Stimulated activated naive CD8-positive, alpha-beta T cell treated with anti-CD3 and anti-CD28 coated beads, Interleukin-15, Interleukin-2, amounts not matched to agents 100 U/mL and 50 U/mL, for 24 hours (primary cell): ENCODE data around the gene RSRC2.
"Not testable (repeated sequence)": the region's sequence is repeated elsewhere in the genome, so short reads cannot be mapped to it uniquely, and the experiment has no call there.

ENCODE experiments used
- ATAC-seq: fragments of 150-1000 bp; cut with Tn5 transposase; one replicate; pipeline ENCODE4 v1.10.0; 2021
- DNase-seq: peaks from one replicate; pipeline ENCODE4 v3.0.0; 2021

The RSRC2 gene

DNA sequence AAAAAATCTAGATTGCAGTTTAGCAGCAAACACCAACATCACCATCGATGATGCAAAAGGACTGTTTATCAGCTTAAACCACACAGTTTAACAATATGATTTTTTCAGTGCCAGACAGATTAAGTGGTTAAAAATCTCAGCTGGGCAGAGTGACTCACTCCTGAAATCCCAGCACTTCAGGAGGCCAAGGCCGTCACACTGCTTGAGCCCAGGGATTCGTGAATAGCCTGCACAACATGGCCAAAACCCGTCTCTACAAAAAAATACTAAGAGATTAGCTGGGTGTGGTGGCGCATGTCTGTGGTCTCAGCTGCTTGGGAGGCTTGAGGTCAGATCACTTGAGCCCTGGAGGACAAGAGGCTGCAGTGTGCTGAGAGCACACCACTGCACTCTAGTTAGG lies 8.9 kb downstream of the RSRC2 start:
- peak; percentile 40 for ATAC-seq
- DNase-seq = no peak

DNA sequence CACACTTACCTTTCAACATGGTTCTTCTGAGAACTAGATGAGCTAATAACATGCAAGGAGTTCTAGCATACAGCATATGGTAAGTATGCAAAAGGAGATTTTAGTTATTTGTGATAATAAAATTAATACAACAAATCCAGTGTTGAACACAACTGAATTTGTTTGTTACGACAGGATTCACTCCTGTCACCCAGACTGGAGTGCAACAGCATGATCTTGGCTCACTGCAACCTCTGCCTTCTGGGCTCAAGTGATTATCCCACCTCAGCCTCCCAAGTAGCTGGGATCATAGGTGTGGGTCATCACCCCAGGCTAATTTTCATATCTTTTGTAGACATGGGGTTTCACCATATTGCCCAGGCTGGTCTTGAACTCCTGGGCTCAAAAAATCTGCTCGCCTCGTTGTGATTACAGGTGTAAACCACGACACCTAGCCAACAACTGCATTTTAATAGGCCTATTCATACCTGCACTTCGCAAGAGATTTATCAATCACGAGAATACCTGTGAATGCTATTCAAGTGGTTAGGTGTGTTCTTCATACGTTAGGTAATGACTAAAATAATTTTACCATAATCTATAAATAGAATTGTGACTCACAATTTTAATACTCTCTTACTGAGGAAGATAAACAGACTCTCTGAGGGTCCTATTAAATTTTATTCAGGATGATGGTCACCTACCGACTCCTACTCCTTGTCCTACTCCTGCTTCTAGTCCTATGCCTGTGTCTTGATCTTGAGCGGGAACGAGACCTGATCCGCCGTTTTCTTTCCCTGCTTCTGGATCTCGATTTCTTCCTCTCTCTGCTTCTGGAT lies 10.0 kb downstream of the RSRC2 start:
- ATAC-seq (no peak), DNase-seq (no peak)

DNA sequence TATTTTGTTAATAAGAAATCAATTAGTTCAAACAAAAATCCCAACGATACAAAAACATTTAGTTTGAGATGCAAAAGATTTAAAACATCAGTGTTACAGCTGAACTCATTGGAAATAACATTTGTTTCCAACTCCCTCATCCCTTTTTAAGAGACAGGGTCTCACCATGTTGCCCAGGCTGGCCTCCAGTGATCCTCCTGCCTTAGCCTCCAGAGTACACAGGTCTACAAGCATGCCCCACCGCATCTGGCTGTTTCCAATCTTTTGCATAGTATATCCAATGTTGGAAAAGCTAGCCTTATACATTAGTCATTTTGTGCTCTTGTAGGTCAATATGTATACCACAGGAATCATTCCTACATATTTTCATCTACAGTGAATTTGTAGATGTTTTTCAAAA lies 11.5 kb downstream of the RSRC2 start:
- no peak for ATAC-seq
- DNase-seq = no peak

DNA sequence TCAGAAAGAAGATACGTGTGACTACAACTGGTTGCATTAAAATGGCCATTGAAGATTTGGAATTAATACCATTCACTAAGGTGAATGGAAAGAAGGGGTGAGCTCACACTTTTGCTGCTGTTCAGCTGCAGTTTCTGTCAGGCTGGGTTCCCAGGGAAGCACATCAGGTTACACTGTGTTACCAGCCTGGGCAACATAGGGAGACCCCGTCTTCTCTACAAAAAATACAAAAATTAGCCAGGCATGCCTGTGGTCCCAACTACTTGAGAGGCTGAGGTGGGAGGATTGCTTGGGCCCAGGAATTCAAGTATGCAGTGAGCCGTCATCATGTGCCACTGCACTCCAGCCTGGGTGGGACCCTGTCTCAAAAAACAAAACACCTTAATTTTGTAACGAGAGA lies 13.1 kb downstream of the RSRC2 start:
- ATAC-seq = no peak
- DNase-seq = no peak

DNA sequence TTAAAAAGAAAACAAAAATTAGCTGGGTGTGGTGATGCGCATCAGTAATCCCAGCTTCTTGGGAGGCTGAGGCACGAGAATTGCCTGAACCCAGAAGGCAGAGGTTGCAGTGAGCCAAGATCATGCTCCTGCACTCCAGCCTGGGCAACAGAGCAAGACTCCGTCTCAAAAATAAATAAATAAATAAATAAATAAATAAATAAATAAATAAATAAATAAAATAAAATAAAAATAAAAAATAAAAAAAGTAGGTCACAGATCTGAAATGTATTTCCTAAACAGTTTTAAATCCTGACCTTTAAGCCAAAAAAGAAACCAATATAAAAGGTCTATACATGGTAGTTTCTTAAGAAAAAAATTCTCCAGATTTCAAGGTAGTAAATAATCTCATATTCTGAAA lies 13.7 kb downstream of the RSRC2 start:
- not testable (repeated sequence) for ATAC-seq, DNase-seq

DNA sequence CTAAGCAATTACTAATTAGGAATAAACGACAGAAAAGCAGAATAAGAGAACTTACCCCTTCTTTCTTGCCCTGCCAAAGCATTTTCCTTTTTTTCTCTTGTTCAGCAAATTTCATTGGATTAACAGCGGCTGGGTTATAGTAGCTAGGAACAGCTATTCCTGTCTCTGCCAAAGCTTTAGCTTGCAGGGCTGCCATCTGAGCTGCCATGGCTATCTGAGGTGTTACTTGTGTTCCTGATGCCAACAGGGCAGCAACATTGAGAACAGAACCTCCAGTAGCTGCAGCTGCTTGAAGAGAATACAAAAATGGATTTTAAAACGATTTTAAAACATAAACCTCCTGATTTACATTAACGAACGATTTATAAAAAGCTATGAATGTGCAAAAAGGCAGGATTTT lies 18.6 kb downstream of the RSRC2 start:
- DNase-seq (no peak), ATAC-seq (no peak)

DNA sequence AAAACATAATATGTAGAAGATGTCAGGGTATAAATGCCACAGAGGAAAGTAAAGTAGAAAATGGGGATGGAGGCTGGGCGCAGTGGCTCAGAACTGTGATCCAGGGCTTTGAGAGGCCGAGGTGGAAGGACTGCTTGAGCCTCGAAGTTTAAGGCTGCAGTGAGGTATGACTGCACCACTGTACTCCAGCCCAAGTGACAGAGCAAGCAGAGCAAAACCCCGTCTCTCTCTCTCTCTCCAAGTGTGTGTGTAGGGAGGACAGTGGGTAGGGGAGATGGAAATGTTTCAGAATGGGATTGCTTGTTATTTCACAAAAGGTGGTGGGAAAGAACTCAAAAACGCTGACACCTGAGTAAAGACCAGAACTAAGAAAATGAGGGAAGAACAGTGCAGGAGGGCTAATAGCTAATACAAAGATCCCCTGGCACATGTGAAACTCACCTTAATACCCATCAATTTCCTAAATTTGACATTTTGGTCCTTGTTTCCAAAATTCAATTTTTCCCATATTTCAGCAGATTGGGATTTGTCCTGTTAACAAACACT lies 20.3 kb downstream of the RSRC2 start:
- DNase-seq (no peak), ATAC-seq (no peak)

DNA sequence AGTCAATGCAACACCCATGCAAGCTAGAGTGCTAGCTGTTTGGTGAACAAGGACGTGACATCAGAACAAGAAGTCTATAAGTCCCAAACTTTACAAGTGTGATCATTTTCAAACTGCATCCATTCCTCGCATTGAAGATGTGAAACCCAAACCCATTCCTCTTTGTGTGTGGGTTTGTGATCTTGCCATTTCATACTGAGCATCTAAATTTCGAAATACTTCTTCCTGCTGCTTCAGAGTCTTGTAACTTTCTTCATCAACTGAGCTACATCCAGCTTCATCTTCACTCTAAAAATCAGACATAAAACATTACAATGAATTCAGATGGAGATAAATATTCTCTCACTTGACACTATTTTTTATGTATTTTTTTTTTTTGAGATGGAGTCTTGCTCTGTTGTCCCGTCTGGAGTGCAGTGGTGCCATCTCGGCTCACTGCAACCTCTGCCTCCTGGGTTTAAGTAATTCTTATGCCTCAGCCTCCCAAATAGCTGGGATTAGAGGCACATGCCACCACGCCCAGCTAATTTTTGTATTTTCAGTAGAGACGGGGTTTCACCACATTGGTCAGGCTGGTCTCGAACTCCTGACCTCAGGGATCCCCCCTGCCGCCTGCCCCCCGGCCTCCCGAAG lies 21.2 kb downstream of the RSRC2 start:
- ATAC-seq (no peak), DNase-seq (no peak)

DNA sequence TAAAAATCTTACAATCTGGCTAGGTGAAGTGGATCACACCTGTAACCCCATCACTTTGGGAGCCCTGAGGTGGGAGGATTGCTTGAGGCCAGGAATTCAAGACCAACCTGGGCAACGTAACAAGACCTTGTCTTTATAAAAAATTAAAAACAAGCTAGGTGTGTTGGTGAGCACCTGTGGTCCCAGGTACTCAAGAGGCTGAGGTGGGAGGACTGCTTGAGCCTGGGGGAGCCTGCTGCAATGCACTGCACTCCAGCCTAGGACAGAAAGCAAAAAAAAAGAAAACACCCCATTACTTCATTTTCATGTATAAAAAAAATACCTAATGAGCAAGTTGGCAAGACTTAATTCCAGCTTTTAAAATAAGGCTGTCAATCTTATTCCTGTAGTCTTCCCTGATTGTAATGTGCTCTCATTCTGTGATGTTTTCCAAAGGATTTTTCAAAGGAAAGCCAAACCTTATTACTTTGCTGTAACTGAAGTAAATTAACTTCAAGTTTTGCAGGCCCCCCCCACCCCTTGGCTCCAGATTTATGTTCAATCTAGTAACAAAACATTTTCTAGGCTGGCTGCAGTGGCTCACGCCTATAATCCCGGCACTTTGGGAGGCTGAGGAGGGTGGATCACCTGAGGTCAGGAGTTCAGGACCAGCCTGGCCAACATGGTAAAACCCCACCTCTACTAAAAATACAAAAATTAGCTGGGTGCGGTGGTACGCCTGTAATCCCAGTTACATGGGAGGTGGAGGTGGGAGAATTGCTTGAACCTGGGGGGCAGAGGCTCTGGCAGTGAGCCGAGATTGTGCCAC lies 22.7 kb downstream of the RSRC2 start:
- DNase-seq (no peak), ATAC-seq (no peak)

DNA sequence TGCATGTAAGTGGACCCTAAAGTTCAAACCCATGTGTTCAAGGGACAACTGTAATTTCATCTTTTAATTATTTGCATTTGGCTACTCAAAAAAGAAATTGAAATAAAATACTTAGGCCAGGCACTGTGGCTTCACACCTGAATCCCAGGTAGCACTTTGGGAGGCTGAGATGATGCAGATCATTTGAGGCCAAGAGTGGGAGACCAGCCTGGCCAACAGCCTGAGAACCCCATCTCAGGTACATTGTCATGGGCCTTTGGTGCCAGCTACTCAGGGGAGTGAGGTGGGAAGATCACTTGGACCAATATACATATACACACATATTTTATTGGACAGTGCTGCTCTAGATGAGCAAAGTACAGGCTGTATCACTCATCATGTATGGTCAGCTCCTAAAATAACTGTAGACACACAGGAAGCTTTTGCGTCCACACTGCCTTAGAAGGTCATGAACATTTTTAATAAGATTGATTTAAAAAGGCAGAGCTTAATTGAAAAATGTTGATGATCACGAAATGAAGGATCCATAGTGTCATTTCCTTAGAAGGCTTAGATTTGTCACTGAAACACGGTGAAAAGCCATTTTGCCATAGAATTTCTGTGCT lies 23.5 kb downstream of the RSRC2 start:
- ATAC-seq = no peak
- DNase-seq = no peak

DNA sequence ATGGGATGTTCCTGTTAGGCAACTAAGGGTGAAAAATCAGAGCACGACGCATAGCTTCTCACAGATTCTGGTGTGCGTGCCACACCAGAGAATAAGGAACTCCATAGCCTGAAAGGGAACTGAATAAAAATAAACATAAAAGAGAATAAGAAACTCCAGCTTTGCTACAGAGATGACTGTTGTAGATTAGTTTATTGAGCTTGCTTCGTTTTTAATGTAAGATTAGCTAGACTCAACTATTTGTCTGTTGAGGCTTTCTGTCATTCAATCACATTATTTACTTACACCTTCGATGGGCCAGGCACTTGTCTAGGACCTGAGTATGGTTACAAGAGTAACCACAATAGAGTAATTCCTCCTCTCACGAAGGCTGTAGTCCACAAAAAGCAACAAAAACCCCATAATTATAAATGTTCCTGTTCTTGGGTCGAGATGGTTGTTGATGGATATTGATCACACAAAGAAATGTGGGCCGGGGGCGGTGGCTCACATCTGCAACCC lies 25.2 kb downstream of the RSRC2 start:
- no peak for ATAC-seq

DNA sequence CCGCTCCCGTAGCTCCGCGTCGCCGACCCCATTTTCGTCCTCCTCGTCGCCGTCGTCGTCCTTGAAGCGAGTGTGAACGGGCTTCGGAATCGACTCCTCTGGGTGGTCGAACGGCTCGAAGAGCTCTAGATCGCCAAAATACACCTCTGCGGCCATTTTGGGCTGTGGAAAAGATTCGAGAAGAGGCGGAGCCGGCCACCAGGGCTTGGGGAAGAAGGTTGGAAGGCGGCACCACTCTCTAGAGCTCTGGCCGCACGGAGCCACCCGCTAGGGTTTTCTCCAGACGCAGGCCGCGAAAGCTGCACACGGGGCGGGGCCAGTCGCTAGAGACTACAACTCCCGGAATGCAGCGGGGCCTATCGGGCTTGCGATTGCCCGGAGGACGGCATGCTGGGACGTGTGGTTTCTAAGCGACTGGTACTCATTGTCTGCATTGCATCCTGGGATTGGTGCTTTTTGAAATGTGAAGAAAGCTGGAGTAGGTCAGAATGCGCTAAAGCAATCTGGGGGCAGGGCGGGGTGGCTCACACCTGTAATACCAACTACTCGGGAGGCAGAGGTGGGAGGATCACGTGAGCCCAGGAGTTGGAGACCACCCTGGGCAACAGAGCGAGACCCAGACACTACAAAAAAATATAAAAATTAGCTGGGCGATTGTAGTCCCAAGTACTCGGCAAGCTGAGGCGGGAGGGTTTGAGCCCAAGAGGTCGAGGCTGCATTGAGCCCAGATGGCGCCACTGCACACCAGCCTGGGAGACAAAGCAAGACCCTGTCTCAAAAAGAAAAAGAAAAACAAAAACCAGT lies 25.8 kb downstream of the RSRC2 start, which contains the start of gene ZCCHC8:
TSS of gene ZCCHC8 (minus strand) at position 248 of the 804 bp plus-strand sequence. CDS start at position 156, 92 bp downstream.
- peak; percentile 99 for ATAC-seq
- peak; percentile 97 for DNase-seq

More for the DNA sequence above, 25.2 kb downstream of the RSRC2 start:
- no peak for DNase-seq

DNA sequence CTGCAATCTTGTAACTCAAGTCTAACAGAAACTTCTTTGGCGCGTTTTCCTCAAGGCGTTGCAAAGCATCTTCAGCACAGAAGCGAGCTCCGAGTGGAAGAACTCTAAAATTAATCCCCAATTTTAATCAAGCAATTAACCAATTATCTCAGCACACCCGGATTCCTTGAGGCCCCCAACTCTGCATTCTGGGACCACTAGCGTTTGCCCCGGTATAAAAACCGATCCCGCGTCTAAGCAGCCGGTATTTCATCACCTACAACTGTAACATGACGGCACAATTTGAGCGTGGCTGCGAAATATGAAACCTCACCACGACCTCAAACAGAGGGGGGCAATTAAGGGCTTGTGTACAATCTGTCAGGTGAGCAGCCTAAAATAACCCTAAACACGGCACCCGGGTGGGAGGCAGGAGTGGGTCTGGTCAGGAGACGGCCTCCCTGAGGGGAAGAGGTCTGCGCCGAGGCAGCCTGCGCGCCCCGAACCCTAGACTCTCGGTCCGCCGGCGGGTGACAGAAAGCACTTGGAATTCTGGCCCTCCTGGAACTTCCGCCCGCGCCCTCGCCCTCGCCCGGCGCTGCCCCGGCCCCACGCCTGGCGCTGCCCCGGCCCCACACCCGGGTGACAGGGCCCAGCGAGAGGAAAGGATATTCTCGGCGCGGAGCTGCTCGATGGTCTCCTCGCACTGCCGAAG lies 26.6 kb downstream of the RSRC2 start:
- peak; percentile 5 for ATAC-seq
- peak; percentile 47 for DNase-seq

DNA sequence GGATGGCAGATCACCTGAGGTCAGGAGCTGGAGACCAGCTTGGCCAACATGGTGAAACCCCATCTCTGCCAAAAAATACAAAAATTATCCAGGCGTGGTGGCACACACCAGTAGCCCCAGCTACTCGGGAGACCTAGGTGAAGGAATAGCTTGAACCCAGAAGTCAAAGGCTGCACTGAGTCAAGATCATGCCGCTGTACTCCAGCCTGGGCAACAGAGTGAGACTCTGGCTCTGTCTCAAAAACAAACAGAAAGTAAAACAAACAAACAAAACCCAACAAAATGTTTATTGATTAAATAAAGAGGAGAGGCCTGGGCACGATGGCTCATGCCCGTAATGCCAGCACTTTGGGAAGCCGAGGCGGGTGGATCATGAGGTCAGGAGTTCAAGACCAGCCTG lies 31.5 kb downstream of the RSRC2 start:
- DNase-seq (no peak), ATAC-seq (no peak)

DNA sequence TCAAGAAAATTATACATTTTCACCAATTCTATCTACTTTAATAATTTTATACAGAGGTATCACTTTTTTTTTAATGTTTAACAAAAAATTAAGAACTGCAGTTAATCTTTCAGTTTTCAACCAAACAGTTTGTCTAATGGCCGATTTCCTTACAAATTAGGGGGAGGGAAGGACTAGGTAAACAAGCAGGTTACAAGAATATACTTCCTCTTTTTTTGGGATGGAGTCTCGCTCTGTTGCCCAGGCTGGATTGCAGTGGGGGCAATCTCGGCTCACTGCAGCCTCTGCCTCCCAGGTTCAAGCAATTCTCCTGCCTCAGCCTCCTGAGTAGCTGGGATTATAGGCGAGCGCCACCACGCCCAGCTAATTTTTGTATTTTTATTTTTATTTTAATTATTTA lies 33.5 kb downstream of the RSRC2 start:
- not testable (repeated sequence) for DNase-seq, ATAC-seq

DNA sequence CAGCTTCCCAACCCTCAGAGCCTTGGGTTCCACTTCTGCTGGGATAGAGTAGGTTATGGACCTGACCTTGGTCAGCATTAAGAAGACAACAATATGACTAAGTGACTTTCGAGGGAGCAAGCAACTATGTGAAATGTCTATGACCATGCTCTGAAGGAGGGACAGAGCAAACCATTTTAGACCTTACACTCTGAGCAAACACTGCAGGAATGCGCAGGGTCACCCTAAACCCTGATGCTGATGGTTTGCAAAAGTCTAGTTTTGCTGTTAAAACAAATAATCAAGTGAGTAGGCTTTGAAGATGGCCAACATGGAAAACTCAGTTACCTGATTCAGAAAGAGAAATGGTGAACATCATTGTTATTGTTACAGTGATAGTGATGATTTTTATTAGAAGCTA lies 34.7 kb downstream of the RSRC2 start:
- DNase-seq = no peak
- no peak for ATAC-seq

DNA sequence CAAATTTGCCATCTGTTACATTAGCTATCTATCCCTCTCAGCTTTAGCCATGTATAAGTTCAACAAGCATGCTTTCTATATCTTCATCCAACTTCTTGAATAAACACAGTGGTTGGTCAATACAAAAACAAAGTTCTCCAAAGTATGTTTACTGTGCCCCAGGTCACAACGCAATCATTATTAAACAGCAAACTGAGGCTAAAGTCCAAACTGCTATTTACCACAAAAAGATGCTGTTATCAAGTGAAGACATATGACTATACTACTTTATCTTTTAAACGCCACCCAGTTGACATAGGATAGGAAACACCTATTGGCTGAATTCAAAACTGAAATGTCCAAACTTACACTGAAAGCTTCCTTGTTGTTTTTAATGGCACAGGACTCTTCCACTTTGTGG lies 37.7 kb downstream of the RSRC2 start:
- ATAC-seq = no peak

DNA sequence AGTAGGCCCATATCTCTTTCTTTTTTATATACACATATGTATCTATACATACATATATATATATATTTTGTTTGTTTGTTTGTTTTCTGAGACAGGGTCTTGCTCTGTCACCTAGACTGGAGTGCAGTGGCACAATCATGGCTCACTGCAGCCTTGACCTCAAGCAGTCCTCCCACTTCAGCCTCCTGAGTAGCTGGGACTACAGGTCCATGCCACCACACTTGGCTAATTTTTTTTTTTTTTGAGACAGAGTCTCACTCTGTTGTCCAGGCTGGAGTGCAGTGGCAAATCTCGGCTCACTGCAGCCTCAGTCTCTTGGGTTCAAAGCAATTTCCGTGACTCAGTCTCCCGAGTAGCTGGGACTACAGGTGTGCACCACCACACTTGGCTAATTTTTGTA lies 38.9 kb downstream of the RSRC2 start:
- not testable (repeated sequence) for ATAC-seq, DNase-seq

More for the DNA sequence above, 37.7 kb downstream of the RSRC2 start:
- DNase-seq = no peak

DNA sequence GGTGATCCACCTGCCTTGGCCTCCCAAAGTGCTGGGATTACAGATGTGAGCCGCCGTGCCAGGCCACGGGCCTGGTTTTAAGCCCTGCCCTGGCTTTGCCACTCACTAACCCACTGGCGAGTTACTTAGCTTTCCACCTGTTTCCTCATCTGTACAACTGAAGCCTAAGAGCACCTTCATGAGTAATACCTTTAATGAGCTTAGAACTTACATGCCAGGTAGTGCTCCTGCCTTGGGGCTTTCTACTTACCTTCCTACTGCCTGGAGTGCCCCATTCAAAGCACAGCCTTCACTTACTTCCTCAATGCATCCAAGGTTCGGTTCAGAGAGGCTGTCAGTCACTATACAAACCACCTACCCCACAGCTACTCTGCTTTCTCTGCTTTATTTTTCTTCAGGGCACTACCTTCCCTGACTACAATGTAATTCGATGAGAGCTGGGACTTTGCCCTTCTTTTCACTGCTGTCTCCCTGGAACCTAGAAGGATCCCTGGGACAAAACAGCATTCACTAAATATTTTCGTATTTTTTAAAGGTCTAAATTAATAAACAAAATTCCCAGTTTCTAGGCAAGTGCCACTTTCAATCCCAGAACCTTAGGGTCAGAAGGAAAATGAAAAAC lies 39.8 kb downstream of the RSRC2 start:
- DNase-seq (no peak), ATAC-seq (no peak)

DNA sequence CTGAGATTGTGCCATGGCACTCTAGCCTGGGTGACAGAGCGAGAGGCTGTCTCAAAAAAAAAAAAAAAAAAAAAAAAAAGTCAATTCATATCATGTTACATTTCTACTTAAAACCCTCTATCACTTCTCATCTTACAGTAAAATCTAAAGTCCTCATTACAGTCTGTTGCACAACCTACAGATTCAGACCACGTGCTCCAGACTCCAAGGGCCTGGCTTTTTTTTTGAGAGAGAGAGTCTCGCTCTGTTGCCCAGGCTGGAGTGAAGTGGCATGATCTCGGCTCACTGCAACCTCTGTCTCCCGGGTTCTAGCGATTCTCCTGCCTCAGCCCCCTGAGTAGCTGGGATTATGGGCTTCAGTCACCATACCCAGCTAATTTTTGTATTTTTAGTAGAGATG lies 40.4 kb downstream of the RSRC2 start:
- DNase-seq, ATAC-seq: not testable (repeated sequence)
